ENCODE measurements around the gene NT5DC4.

- TF ChIP-seq CTCF (IDR thresholded peaks at IDR 0.05) (no peak), EZH2phosphoT487 (IDR thresholded peaks at IDR 0.05) (no peak), EZH2 (IDR thresholded peaks at IDR 0.05) (no peak)
Observed at GRCh38 chr2:112751451-112752197, 30.8 kb downstream of the NT5DC4 start.

All from neural progenitor cell (in vitro differentiated cells).